ENCODE measurements around the gene CERS2. TPM values are rescaled to one million over a fixed set of nuclear protein-coding genes. Genes with fewer than 3 reads are reported as not detected.

Gene CERS2
- total and polyA plus RNA-seq, 2 experiments from 2014 or later, result 267 to 277 TPM

DNA sequence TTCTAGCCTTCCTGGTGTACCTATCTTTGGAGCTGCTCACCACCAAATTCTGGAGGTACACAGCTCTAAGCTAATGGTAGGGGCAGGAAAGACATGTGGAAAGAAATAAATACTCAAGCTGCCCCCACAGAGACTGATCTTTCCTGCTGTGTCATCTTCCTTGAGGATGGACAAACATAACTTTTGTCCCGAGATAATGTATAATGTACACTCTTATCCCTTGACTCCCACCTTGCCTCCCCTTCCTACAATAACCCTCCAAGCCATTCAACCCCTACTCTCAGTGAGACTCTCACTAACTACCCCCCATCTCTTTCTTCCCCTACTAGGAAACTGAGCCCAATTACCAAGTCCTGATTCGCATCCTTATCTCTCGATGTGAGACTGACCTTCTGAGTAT lies 19.6 kb upstream of the CERS2 start:
- Histone ChIP-seq H3K36me3 (replicated peaks; ENCODE audit: insufficient read depth, low read depth) (no peaks in the 10 kb centered on the region), H3K4me2 (no peak overlapping the region), H3K9me2 (replicated peaks; ENCODE audit: insufficient read depth) (no peaks in the 10 kb centered on the region), H3K79me2 (no peaks in the 10 kb centered on the region), H3K27me3 (no peaks in the 10 kb centered on the region), H3K4me1 (ENCODE audit: insufficient read depth) (no peaks in the 10 kb centered on the region), H3K27ac (no peak overlapping the region), H3K4me3 (no peak overlapping the region), H3K9me3 (ENCODE audit: low read depth) (no peaks in the 10 kb centered on the region), H2AFZ (no peak overlapping the region), H4K20me1 (ENCODE audit: insufficient read depth, poor library complexity, severe bottlenecking) (no peaks in the 10 kb centered on the region)
- 90% methylated on average over 3 of the region's 3 CpGs for WGBS (ENCODE audit: low lambda C conversion rate, missing lambda C conversion rate)
- TF ChIP-seq EZH2phosphoT487 (IDR thresholded peaks at IDR 0.05; ENCODE audit: low read depth, severe bottlenecking, unreplicated experiment) (no peak), EZH2 (IDR thresholded peaks at IDR 0.05; ENCODE audit: borderline replicate concordance) (no peak)
- TF ChIP-seq, protein P1, sequence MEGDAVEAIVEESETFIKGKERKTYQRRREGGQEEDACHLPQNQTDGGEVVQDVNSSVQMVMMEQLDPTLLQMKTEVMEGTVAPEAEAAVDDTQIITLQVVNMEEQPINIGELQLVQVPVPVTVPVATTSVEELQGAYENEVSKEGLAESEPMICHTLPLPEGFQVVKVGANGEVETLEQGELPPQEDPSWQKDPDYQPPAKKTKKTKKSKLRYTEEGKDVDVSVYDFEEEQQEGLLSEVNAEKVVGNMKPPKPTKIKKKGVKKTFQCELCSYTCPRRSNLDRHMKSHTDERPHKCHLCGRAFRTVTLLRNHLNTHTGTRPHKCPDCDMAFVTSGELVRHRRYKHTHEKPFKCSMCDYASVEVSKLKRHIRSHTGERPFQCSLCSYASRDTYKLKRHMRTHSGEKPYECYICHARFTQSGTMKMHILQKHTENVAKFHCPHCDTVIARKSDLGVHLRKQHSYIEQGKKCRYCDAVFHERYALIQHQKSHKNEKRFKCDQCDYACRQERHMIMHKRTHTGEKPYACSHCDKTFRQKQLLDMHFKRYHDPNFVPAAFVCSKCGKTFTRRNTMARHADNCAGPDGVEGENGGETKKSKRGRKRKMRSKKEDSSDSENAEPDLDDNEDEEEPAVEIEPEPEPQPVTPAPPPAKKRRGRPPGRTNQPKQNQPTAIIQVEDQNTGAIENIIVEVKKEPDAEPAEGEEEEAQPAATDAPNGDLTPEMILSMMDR (IDR thresholded peaks at IDR 0.05; ENCODE audit: poor library complexity), result no peak
- DNase-seq (ENCODE audit: low spot score), result no peak

DNA sequence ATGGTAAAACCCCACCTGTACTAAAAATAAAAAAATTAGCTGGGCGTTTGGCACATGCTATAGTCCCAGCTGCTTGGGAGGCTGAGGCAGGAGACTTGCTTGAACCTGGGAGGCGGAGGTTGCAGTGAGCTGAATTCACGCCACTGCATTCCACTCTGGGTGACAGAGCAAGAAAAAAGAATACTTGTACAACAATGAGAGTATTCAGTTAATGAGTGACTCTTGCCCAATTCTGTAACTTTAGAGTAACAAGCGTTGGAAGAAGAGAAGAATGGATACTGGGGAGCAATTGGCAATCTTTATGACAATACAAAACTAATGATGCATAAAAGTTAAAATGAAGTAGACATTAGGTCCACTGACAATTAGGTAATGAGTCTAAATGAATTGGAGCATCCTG lies 18.0 kb upstream of the CERS2 start:
- TF ChIP-seq EZH2phosphoT487 (IDR thresholded peaks at IDR 0.05; ENCODE audit: low read depth, severe bottlenecking, unreplicated experiment), result no peak
- TF ChIP-seq EZH2 (IDR thresholded peaks at IDR 0.05; ENCODE audit: borderline replicate concordance), result no peak
- TF ChIP-seq, protein P1 (IDR thresholded peaks at IDR 0.05; ENCODE audit: poor library complexity), result no peak
- H3K9me2 ChIP-seq (replicated peaks; ENCODE audit: insufficient read depth), result no peaks in the 10 kb centered on the region
- no peaks in the 10 kb centered on the region for H3K4me1 ChIP-seq (ENCODE audit: insufficient read depth)
- H3K9me3 ChIP-seq (ENCODE audit: low read depth), result no peaks in the 10 kb centered on the region
- DNase-seq (ENCODE audit: low spot score), result no peak
- H3K4me3 ChIP-seq, result no peak overlapping the region
- H3K36me3 ChIP-seq (replicated peaks; ENCODE audit: insufficient read depth, low read depth), result no peaks in the 10 kb centered on the region
- no peak overlapping the region for H3K4me2 ChIP-seq
- H3K79me2 ChIP-seq, result no peaks in the 10 kb centered on the region
- no peak overlapping the region for H3K27ac ChIP-seq
- no peaks in the 10 kb centered on the region for H3K27me3 ChIP-seq
- H2AFZ ChIP-seq, result no peak overlapping the region
- 76% methylated on average over 4 of the region's 4 CpGs for WGBS (ENCODE audit: low lambda C conversion rate, missing lambda C conversion rate)
- H4K20me1 ChIP-seq (ENCODE audit: insufficient read depth, poor library complexity, severe bottlenecking), result no peaks in the 10 kb centered on the region

DNA sequence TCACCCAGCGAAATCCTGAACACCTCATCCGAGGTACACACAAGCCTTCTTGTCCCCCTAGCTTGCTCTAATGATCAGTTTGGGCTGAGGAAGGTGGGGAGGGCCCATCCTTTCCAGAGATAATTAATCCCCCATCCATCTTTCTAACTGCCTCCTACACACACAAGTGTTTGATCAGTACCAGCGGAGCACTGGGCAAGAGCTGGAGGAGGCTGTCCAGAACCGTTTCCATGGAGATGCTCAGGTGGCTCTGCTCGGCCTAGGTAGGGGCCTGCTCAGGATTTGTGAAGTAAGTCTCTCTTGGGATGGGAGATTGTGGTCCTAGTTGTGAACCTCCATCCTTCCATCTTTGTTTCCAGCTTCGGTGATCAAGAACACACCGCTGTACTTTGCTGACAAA lies 13.3 kb upstream of the CERS2 start:
- Histone ChIP-seq H3K4me2 (no peak overlapping the region), H2AFZ (no peak overlapping the region), H3K36me3 (replicated peaks; ENCODE audit: insufficient read depth, low read depth) (no peaks in the 10 kb centered on the region), H4K20me1 (ENCODE audit: insufficient read depth, poor library complexity, severe bottlenecking) (no peaks in the 10 kb centered on the region), H3K9me2 (replicated peaks; ENCODE audit: insufficient read depth) (no peaks in the 10 kb centered on the region), H3K4me1 (ENCODE audit: insufficient read depth) (peaks cover 3% of the 10 kb centered on the region), H3K27me3 (no peaks in the 10 kb centered on the region), H3K4me3 (no peak overlapping the region), H3K9me3 (ENCODE audit: low read depth) (no peaks in the 10 kb centered on the region), H3K79me2 (no peaks in the 10 kb centered on the region), H3K27ac (no peak overlapping the region)
- TF ChIP-seq EZH2 (IDR thresholded peaks at IDR 0.05; ENCODE audit: borderline replicate concordance) (no peak), EZH2phosphoT487 (IDR thresholded peaks at IDR 0.05; ENCODE audit: low read depth, severe bottlenecking, unreplicated experiment) (no peak)
- TF ChIP-seq, protein P1 (IDR thresholded peaks at IDR 0.05; ENCODE audit: poor library complexity), result no peak
- WGBS (ENCODE audit: low lambda C conversion rate, missing lambda C conversion rate), result 90% methylated on average over 7 of the region's 7 CpGs
- DNase-seq (ENCODE audit: low spot score), result no peak

All from hepatocyte (in vitro differentiated cells).